ENCODE measurements around the gene MAGEC1.
"Not testable (repeated sequence)": the region's sequence is repeated elsewhere in the genome, so short reads cannot be mapped to it uniquely, and the experiment has no call there.

The MAGEC1 gene

GRCh38 chrX:141903400-141904155 lies at the start of gene MAGEC1:
Gene MAGEC1 (plus strand): TSS chrX:141903894. CDS start chrX:141905073, 1,179 bp downstream.
- no peak for DNase-seq

GRCh38 chrX:141857479-141857878 lies 46.2 kb upstream of the MAGEC1 start:
- DNase-seq, result no peak

- DNase-seq, result no peak
These were observed 24.1 kb upstream of the MAGEC1 start for GRCh38 chrX:141879616-141880015.

- not testable (repeated sequence) for DNase-seq
These were observed 14.9 kb upstream of the MAGEC1 start for GRCh38 chrX:141888811-141889210.

- no peak for DNase-seq
These were observed 9.0 kb upstream of the MAGEC1 start for GRCh38 chrX:141894733-141895132.

- DNase-seq, result no peak
These were observed 6.0 kb upstream of the MAGEC1 start for GRCh38 chrX:141897690-141898089.

- DNase-seq, result no peak
These were observed 1.3 kb upstream of the MAGEC1 start for GRCh38 chrX:141902366-141902765.

GRCh38 chrX:141904262-141904661 lies 568 bp downstream of the MAGEC1 start:
- DNase-seq, result no peak

GRCh38 chrX:141917801-141918200 lies 14.1 kb downstream of the MAGEC1 start:
- no peak for DNase-seq

GRCh38 chrX:141924293-141924692 lies 20.6 kb downstream of the MAGEC1 start:
- DNase-seq, result no peak

- no peak for DNase-seq
These were observed 24.7 kb downstream of the MAGEC1 start for GRCh38 chrX:141928432-141928831.

GRCh38 chrX:141934059-141934641 lies 30.5 kb downstream of the MAGEC1 start:
- DNase-seq, result no peak

- no peak for DNase-seq
These were observed 32.0 kb downstream of the MAGEC1 start for GRCh38 chrX:141935645-141936044.

GRCh38 chrX:141936080-141936479 lies 32.4 kb downstream of the MAGEC1 start:
- DNase-seq, result no peak

GRCh38 chrX:141941234-141941633 lies 37.5 kb downstream of the MAGEC1 start:
- no peak for DNase-seq

- no peak for DNase-seq
These were observed 41.7 kb downstream of the MAGEC1 start for GRCh38 chrX:141945426-141945825.

- no peak for DNase-seq
These were observed 43.7 kb downstream of the MAGEC1 start for GRCh38 chrX:141947350-141947749.

- DNase-seq, result no peak
These were observed 48.9 kb downstream of the MAGEC1 start for GRCh38 chrX:141952603-141953002.

- DNase-seq, result no peak
These were observed 55.0 kb downstream of the MAGEC1 start for GRCh38 chrX:141958675-141959074.

All from CD4-positive, alpha-beta T cell treated with Interleukin-6 for 4 hours (primary cell).